Measurements from ENCODE around the gene PTCHD4. TPM values are rescaled to one million over a fixed set of nuclear protein-coding genes. Genes with fewer than 3 reads are reported as not detected.

The PTCHD4 gene
- total RNA-seq (2022; extraction: Qiagen RNA extraction; ENCODE audit: low read depth), result 0.05 to 0.06 TPM in 2 of 5 replicates, not detected in the others

GRCh38 chr6:48111143-48111506 lies at the start of gene PTCHD4:
PTCHD4 (minus strand) TSS chr6:48111197; CDS start chr6:48068957, 42,240 bp downstream.

Data from A549 treated with CpdA at 1 μM for 4 hours (cell line).